ENCODE measurements around the gene AATK. TPM values are rescaled to one million over a fixed set of nuclear protein-coding genes. Genes with fewer than 3 reads are reported as not detected.

Gene AATK
- polyA plus RNA-seq, 1 donor (not counting 4 experiments of a cell fraction or from before 2014, with no cell fraction given): 0.16 TPM

DNA sequence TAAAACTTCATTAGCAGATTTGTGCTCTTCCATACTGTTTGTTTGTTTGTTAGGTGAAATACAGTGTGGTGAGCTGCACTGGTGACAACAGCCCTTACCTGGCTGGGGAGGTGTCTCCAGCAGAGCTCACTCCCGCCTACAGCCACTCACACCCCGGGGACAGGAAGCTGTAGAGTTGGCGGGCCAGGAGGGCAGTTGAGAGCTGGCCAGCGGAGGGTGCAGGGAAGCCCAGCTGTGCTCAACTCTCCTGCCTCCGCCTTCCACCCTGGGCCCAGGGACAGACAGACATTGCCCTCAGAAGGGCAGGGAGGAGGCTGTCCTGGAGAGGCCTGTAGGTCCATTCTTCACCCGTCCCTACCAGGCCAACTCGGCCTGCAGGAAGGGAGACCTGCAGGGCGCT is 49.3 kb downstream of the AATK start:
- TF ChIP-seq CTCF (optimal IDR thresholded peaks at IDR 0.05 in 1 of 3, IDR thresholded peaks at IDR 0.05 in 1 of 3, conservative IDR thresholded peaks at IDR 0.05 in 1 of 3; ENCODE audit: extremely low read depth in 1 of 3, insufficient read depth in 2 of 3, low read length in 3 of 3) (no peak), EZH2 (IDR thresholded peaks at IDR 0.05; ENCODE audit: low read length) (no peak)
- peaks cover 19% of the 10 kb centered on the region for H3K27me3 ChIP-seq (ENCODE audit: control insufficient read depth, extremely low read depth, insufficient read depth, low read length)
- H3K4me2 ChIP-seq (ENCODE audit: control insufficient read depth, extremely low read depth, insufficient read depth, low read depth, low read length): no peak overlapping the region
- H3K27ac ChIP-seq (ENCODE audit: control insufficient read depth, insufficient read depth, low read length): no peak overlapping the region
- dilution Hi-C loops (cut with MboI; ENCODE audit: extremely low pct_ligation_motif_present, low sequenced_read_pairs): no loop called here
- H3K4me3 ChIP-seq (ENCODE audit: control insufficient read depth in 2 of 3, extremely low read depth in 1 of 3, insufficient read depth in 2 of 3, low read depth in 1 of 3, low read length in 3 of 3): no peak overlapping the region
- no peak overlapping the region for H2AFZ ChIP-seq (ENCODE audit: control insufficient read depth, low read length)
- no peak for FAIRE-seq
- no peaks in the 10 kb centered on the region for H3K79me2 ChIP-seq (ENCODE audit: control insufficient read depth, insufficient read depth, low read length)
- H3K9me3 ChIP-seq (ENCODE audit: control insufficient read depth, low read depth, low read length): no peaks in the 10 kb centered on the region
- H3K36me3 ChIP-seq (ENCODE audit: control insufficient read depth in 2 of 2, extremely low read depth in 1 of 2, insufficient read depth in 2 of 2, low read length in 2 of 2): peaks cover 10 to 19% of the 10 kb centered on the region in 2 experiments
- H3K9ac ChIP-seq (ENCODE audit: control insufficient read depth, extremely low read depth, insufficient read depth, low read length): no peak overlapping the region
- peaks cover 12% of the 10 kb centered on the region for H3K4me1 ChIP-seq (ENCODE audit: control insufficient read depth, extremely low read depth, insufficient read depth, low read length)
- no peak for DNase-seq (ENCODE audit: low read depth, low spot score)
- peaks cover 9% of the 10 kb centered on the region for H4K20me1 ChIP-seq (ENCODE audit: control insufficient read depth, extremely low read depth, insufficient read depth, low read length)
- no peaks in the 10 kb centered on the region for H3K9me1 ChIP-seq (ENCODE audit: control insufficient read depth, extremely low read depth, insufficient read depth, low read length)

- Histone ChIP-seq H3K79me2 (ENCODE audit: control insufficient read depth, insufficient read depth, low read length) (no peaks in the 10 kb centered on the region), H3K9me3 (ENCODE audit: control insufficient read depth, low read depth, low read length) (no peaks in the 10 kb centered on the region), H4K20me1 (ENCODE audit: control insufficient read depth, extremely low read depth, insufficient read depth, low read length) (peaks cover 9% of the 10 kb centered on the region), H3K4me3 (ENCODE audit: control insufficient read depth in 2 of 3, extremely low read depth in 1 of 3, insufficient read depth in 2 of 3, low read depth in 1 of 3, low read length in 3 of 3) (no peak overlapping the region), H3K9me1 (ENCODE audit: control insufficient read depth, extremely low read depth, insufficient read depth, low read length) (no peaks in the 10 kb centered on the region), H3K4me1 (ENCODE audit: control insufficient read depth, extremely low read depth, insufficient read depth, low read length) (peaks cover 12% of the 10 kb centered on the region), H3K9ac (ENCODE audit: control insufficient read depth, extremely low read depth, insufficient read depth, low read length) (no peak overlapping the region), H3K27ac (ENCODE audit: control insufficient read depth, insufficient read depth, low read length) (no peak overlapping the region), H2AFZ (ENCODE audit: control insufficient read depth, low read length) (no peak overlapping the region), H3K4me2 (ENCODE audit: control insufficient read depth, extremely low read depth, insufficient read depth, low read depth, low read length) (no peak overlapping the region), H3K36me3 (ENCODE audit: control insufficient read depth in 2 of 2, extremely low read depth in 1 of 2, insufficient read depth in 2 of 2, low read length in 2 of 2) (peaks cover 12 to 26% of the 10 kb centered on the region in 2 experiments), H3K27me3 (ENCODE audit: control insufficient read depth, extremely low read depth, insufficient read depth, low read length) (peaks cover 11% of the 10 kb centered on the region)
- TF ChIP-seq EZH2 (IDR thresholded peaks at IDR 0.05; ENCODE audit: low read length): no peak
- TF ChIP-seq CTCF (optimal IDR thresholded peaks at IDR 0.05 in 1 of 3, IDR thresholded peaks at IDR 0.05 in 1 of 3, conservative IDR thresholded peaks at IDR 0.05 in 1 of 3; ENCODE audit: extremely low read depth in 1 of 3, insufficient read depth in 2 of 3, low read length in 3 of 3): no peak
- dilution Hi-C loops (cut with MboI; ENCODE audit: extremely low pct_ligation_motif_present, low sequenced_read_pairs): no loop called here
- DNase-seq (ENCODE audit: low read depth, low spot score) (no peak), FAIRE-seq (no peak)
Measured at GRCh38 chr17:81115749-81116464, 50.1 kb downstream of the AATK start.

All from keratinocyte (primary cell).